ENCODE results near the gene TMEM167A. TPM values are rescaled to one million over a fixed set of nuclear protein-coding genes. Genes with fewer than 3 reads are reported as not detected.

Gene TMEM167A
- total and polyA plus RNA-seq, 2 of the 8 experiments (the other 6 are each of a cell fraction or from before 2014, with no cell fraction given), result 50.6 to 178 TPM

- Histone ChIP-seq H3K14ac (ENCODE audit: insufficient read length) (no peak overlapping the region), H3K23ac (ENCODE audit: insufficient read length) (no peak overlapping the region), H3K9ac (replicated peaks in 1 of 4; ENCODE audit: extremely low read depth in 1 of 4, low read depth in 3 of 4, low read length in 3 of 4) (no peak overlapping the region), H2BK5ac (ENCODE audit: low read depth, low read length) (no peak overlapping the region), H3K27ac (ENCODE audit: low read depth, low read length) (no peak overlapping the region), H3K79me1 (ENCODE audit: low read depth, low read length) (no peaks in the 10 kb centered on the region), H3K18ac (ENCODE audit: extremely low read depth, low read length) (no peak overlapping the region), H3K79me2 (ENCODE audit: control insufficient read depth in 1 of 2, insufficient read depth in 2 of 2, low read length in 2 of 2) (no peaks in the 10 kb centered on the region), H3K9me3 (ENCODE audit: insufficient read depth in 2 of 2, low read depth in 1 of 2, low read length in 1 of 2) (no peaks in the 10 kb centered on the region), H2BK12ac (ENCODE audit: low read depth, low read length) (no peak overlapping the region), H4K20me1 (replicated peaks in 1 of 2; ENCODE audit: control insufficient read depth in 1 of 2, insufficient read depth in 2 of 2, low read length in 2 of 2) (no peaks in the 10 kb centered on the region), H2BK15ac (ENCODE audit: low read length) (no peak overlapping the region), H3K4me2 (ENCODE audit: insufficient read depth in 1 of 2, low read depth in 2 of 2, low read length in 2 of 2) (no peak overlapping the region), H3K23me2 (ENCODE audit: low read depth, low read length) (no peaks in the 10 kb centered on the region), H2AK5ac (ENCODE audit: low read depth, low read length) (no peak overlapping the region), H4K91ac (replicated peaks; ENCODE audit: insufficient read length, low read length) (no peak overlapping the region), H3K4me3 (ENCODE audit: extremely low read depth in 1 of 4, insufficient read depth in 2 of 4, low read depth in 3 of 4, low read length in 4 of 4) (no peak overlapping the region), H3K36me3 (ENCODE audit: control insufficient read depth in 2 of 4, insufficient read depth in 4 of 4, low read length in 3 of 4) (no peaks in the 10 kb centered on the region), H4K5ac (ENCODE audit: insufficient read length, low read depth, low read length) (no peak overlapping the region), H4K8ac (ENCODE audit: extremely low read depth, insufficient read depth, low read length) (no peak overlapping the region), H3K27me3 (replicated peaks in 1 of 4; ENCODE audit: control insufficient read depth in 3 of 4, extremely low read depth in 1 of 4, insufficient read depth in 3 of 4, low read length in 3 of 4) (no peaks in the 10 kb centered on the region), H3K4me1 (replicated peaks in 1 of 4; ENCODE audit: control insufficient read depth in 3 of 4, insufficient read depth in 4 of 4, low read length in 3 of 4) (no peaks in the 10 kb centered on the region), H2BK120ac (replicated peaks; ENCODE audit: low read depth, low read length) (no peak overlapping the region), H3K56ac (replicated peaks; ENCODE audit: insufficient read length, low read depth, low read length) (no peak overlapping the region), H2AFZ (ENCODE audit: low read length) (no peak overlapping the region), H2BK20ac (ENCODE audit: low read length) (no peak overlapping the region), H3K4ac (replicated peaks; ENCODE audit: insufficient read length, low read depth, low read length) (no peak overlapping the region)
- WGBS, 2 experiments (ENCODE audit: extremely low coverage in 1 of 2, insufficient coverage in 1 of 2, insufficient read length in 1 of 2, insufficient replicate concordance in 2 of 2, low coverage in 1 of 2, low lambda C conversion rate in 2 of 2, missing lambda C conversion rate in 1 of 2), result 86% methylated on average over 3 of the region's 3 CpGs; no CpG with 5 or more reads in 1 of the 2 experiments
- TF ChIP-seq BACH1 (IDR thresholded peaks at IDR 0.05; ENCODE audit: low read length), result no peak
- TF ChIP-seq CBX5 (IDR thresholded peaks at IDR 0.05; ENCODE audit: low read depth, low read length), result no peak
- TF ChIP-seq SIN3A (conservative IDR thresholded peaks at IDR 0.05 in 1 of 2, IDR thresholded peaks at IDR 0.05 in 1 of 2; ENCODE audit: low read depth in 1 of 2, low read length in 2 of 2), result no peak
- no peak for TF ChIP-seq SP2 (IDR thresholded peaks at IDR 0.05; ENCODE audit: low read length)
- no peak for TF ChIP-seq GABPA (IDR thresholded peaks at IDR 0.05; ENCODE audit: borderline replicate concordance, insufficient read depth, low read length)
- no peak for TF ChIP-seq CREB1 (IDR thresholded peaks at IDR 0.05)
- TF ChIP-seq TAF7 (optimal IDR thresholded peaks at IDR 0.05; ENCODE audit: borderline replicate concordance, low read depth, low read length), result no peak
- TF ChIP-seq TEAD4 (IDR thresholded peaks at IDR 0.05; ENCODE audit: low read depth, low read length), result no peak
- TF ChIP-seq ATF2 (IDR thresholded peaks at IDR 0.05; ENCODE audit: low read length), result no peak
- no peak for TF ChIP-seq MAX (IDR thresholded peaks at IDR 0.05)
- no peak for TF ChIP-seq HDAC2 (IDR thresholded peaks at IDR 0.05; ENCODE audit: borderline replicate concordance in 1 of 2, low read depth in 2 of 2, low read length in 2 of 2)
- no peak for TF ChIP-seq SRF (IDR thresholded peaks at IDR 0.05; ENCODE audit: low read depth, low read length)
- no peak for TF ChIP-seq SIX5 (IDR thresholded peaks at IDR 0.05; ENCODE audit: low read depth, low read length)
- CTCF ChIA-PET (ENCODE audit: partially characterized antibody), result interaction anchor here (0.6 kb wide), 1 partner anchor 1703 kb away, joined by 3 read pairs; no protein-coding TSS in a partner anchor
- POLR2A ChIA-PET (ENCODE audit: partially characterized antibody), result no interaction called here
- FAIRE-seq, result no peak
- DNase-seq (ENCODE audit: low read depth in 1 of 2, low spot score in 2 of 2), result no peak
Measured at GRCh38 chr5:83042507-83042906, 34.7 kb downstream of the TMEM167A start.

Measured in H1 (cell line).